Kasumi-1 (cell line): ENCODE data around the gene OPCML.

ENCODE experiments used
- DNase-seq, 2 experiments: peaks; one replicate each; lab custom pipeline; 2025; lab: John Stamatoyannopoulos, UW

Gene OPCML

DNA sequence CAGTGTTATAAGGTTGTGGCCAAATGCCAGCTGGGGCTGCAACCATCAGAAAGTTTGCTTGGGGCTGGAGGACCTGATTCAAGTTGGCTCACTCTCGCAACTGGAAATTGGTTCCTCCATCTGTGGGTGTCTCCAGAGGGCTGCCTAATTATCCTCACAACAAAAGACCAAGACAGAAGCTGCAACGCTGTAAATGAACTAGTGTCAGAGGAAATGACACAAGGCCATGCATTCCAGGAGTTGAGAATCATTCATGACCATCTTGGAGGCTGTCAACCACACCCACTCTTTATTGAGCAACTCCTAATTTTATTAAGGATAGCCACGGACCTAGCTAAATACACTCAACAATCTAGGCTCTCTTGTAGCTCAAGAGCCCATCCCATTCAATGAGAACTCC lies 1060.8 kb downstream of the OPCML start:
- DNase-seq = no peak

DNA sequence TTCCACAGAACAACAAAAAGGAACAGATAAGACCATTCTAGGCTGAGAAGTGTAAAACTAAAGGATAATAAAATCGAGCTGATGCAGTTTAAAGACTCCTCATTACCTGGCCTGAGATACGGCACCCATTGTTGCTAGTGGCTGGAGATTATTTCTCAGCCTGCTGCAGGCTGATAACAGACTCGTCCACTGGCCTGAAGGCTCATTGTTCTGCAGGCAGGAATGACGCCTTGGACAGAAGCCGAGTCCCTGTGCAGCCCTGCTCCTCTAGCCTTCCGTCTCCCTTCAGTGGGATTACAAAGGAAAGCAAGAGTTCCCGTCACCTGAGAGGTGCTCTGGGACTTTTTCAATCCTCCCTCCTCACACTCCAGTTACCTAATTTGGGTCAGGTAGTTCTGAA lies 1065.3 kb downstream of the OPCML start:
- DNase-seq = no peak

DNA sequence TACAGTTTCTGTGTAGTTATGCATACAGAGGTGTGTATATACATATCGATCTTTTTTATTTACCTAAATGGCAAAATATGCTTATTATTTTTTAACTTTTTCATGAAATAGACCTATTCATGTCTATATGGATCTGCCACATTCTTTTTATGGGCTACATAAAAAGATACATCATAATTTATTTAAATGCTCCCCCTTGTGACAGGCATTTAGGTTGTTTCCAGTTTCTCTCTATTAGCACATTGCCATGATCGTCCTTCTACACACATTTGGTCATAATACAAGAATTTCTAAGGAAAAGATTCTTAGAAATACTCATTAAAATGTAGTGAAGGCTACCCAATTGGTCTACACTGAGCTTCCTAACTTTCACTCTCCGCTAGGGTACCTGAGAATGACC lies 1067.4 kb downstream of the OPCML start:
- DNase-seq = no peak

DNA sequence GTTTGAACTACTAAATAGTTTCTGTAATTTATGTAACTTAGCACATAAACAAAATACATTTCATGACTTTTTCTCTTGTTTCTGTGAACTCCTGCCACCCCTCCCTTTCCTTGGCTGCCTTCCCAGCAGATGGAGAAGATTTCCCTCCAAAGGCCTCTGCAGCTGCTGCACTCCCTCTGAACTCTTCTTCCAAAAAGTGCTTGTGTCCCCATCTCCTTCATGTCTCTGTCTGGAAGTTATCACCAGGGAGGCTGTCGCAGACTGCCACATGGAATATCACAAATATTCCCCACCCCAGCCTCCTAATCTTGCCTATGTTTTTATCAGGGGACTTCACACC lies 1068.3 kb downstream of the OPCML start:
- no peak for DNase-seq

DNA sequence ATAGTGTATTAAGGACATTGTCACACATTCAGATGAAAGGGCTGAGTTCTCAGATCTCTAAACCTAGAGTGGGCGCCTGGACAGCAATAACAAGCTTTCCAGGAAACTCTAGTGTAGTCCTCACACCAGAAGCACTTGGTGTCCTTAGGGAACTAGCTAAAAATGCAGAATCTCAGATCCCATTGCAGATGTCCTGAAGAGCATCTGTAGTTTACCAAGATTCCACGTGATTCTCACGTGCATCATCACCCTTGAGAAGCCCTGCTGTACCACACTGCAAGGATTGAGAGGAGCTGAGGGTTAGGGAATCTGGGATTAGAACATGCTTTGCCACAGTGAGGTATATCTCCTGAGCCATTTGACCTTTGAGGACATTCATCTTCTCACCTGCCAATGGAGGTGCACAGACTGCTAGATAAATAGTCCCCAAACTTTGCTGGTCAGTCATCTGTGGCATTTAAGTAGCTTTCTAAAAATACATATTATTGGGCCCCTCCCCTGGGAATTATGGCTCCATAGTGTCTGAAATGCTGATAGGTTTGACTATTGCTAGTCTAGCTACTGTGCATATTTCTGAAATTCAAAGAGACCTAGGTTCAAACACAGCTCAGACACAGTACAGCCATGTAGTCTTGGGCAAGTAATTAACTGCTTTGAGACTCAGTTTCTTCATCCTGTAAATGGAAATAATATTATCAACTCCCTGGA lies 1068.9 kb downstream of the OPCML start:
- DNase-seq = no peak

DNA sequence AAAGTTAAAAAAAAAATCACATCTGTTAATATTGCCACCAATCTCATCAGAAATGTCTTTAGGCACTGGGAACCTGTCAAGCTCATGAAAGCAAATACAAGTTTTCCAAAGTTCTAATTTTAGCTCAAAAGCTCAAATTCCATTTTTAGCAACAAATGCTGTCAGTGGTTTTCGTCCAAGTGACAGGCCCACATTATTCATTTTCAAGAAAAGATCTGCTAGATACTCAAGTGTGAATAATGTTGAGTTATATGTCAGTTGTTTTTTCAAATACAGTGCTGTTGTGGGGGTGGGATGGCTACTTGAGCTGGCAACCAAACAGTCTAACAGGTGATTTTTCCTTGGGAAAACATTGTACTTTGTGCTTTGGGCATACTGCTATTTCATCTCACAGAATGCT lies 1072.6 kb downstream of the OPCML start:
- DNase-seq = no peak

DNA sequence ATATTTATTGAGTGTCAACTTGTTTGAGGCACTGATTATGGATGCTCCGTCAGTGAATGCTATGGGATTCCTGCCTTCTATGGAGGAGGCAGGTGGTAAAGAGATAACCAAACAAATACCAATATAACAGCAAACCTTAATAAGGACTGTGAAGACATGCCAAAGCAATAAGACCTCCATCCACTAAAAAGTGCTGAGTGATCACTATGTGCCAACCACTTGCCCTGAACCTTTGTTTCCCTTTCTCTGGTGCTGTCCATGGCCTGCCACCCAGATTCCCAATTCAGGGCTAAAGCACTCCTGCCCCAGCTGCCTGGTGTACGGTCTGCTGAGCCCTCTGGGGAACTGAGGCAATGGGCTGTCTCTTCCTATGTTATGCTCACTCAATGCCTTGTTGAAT lies 1074.9 kb downstream of the OPCML start:
- no peak for DNase-seq

DNA sequence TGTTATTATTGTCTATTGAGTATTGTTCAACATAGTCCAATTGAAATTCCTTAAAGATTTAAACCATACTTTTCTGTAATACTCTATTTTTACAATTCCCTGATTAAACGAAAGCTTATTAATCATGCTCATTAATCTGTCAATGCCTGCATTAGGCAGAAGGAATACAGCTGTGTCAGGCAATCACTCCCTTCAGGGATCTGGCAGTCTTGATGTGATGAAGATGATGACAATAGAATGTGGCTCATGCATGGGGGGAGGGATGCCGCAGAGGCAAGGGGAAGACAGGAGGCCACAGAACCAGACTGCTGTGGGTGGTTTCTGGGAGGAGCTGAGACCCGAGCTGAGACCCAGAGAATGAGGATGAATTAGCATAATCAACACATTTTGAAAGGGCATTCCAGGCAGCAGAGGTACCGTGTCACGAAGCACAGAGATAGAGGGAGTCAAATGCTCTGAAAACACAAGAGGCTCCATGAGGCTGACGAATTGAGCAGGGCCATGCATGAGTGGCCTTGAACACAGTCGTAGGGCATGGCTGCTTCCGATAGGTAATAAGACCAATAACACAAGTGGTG lies 1075.5 kb downstream of the OPCML start:
- DNase-seq = no peak

DNA sequence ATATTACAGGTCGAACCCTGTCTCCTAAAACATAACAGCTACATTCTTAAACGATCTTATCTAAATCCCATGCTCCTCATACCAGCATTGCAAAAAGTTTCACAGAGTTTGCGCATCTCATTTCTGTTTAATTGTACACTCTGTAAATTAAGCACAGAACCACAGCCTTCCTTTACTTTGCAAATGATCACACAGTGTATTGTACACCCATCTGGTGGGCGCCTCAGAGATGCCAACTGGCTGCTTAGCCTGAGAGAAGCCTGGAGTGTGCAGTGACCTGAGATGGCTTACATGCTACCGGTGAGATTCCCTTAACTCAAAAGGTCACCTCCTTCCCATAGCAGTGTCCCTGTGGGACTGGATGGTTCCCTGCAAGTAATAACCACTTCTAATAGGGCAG lies 1077.3 kb downstream of the OPCML start:
- no peak for DNase-seq

DNA sequence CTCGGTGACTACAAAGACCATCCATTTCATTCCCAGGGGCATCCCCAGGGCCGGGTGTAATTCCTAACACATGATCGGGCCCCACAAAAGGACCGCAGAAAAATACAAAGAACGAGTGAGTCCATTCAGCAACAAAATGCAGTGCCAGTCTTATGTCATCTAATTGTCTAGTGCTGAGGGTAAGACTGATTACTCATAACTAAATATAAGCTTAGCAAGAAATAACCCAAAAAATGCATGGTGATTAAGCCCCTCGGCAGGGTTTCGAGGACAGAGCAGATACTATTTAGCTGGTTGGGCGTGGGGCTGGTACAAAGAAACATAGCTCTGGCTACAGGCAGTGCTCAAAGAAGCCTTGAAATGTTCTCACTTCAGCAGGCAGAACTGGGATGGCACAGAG lies 1078.9 kb downstream of the OPCML start:
- no peak for DNase-seq

DNA sequence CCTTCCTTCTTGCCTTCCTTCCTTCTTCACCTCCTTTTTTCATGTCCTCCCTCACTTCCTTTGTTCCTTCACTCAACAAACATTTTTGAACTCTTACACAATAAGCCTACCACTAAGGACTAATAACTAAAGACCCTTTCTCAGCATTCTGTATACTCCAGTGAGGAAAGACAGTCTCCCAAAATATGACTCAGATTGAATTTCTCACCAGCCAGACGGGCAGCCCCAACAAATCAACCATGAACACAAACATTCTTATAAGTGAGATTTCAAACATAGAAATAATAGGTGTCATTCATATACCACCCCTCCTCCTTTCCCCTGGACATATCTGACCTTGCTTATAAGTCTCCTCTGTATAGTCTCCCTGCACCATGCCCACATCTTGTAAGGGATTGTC lies 1079.7 kb downstream of the OPCML start:
- no peak for DNase-seq

DNA sequence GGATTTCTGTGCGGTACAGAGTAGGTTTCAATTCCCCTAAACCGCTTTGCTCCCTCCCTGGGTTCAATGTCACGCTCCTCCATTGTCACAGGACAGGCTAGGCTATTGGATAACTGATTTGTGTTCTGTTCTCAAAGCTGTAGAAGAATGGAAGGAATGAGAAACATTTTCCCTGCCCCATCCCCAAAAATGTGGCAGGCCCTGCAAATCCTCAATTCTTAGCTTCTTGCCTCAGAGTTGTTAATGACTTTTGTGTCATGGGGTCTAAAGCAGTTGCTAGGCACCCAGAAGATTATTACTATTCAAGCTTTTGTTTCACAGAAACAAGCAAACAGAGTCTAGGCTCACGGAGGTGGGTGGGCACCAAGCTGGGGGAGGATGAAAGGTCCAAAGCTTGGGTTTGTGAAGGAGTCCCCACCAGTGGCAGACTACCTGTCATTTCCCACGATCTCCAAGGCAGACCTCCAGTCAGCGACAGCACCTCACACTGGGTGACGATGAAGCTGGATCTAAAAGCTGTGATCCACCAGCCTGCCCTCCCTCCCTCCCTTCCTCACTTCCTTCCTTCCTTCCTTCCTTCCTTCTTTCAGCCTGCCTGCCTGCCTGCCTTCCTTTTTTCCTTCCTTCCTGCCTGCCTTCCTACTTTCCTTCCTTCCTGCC lies 1080.2 kb downstream of the OPCML start:
- no peak for DNase-seq

DNA sequence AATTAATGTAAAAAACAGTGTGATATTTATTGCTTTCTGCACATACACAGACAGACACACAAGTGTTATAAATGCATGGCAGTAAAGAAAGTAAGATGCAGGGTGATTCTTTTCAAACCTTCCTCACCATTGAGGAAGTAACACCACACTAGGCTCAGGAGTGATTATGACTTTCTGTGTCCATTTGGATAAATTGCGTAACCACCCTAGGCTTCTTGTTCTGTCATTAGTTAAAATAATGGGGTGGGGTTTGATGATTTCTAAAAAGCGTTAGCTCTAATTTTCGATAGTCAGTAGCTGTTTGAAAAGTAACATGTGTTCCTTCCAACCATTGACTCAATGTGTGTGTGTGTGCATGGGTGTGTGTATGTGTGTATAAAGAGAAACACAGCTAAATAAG lies 1081.7 kb downstream of the OPCML start:
- DNase-seq = no peak

DNA sequence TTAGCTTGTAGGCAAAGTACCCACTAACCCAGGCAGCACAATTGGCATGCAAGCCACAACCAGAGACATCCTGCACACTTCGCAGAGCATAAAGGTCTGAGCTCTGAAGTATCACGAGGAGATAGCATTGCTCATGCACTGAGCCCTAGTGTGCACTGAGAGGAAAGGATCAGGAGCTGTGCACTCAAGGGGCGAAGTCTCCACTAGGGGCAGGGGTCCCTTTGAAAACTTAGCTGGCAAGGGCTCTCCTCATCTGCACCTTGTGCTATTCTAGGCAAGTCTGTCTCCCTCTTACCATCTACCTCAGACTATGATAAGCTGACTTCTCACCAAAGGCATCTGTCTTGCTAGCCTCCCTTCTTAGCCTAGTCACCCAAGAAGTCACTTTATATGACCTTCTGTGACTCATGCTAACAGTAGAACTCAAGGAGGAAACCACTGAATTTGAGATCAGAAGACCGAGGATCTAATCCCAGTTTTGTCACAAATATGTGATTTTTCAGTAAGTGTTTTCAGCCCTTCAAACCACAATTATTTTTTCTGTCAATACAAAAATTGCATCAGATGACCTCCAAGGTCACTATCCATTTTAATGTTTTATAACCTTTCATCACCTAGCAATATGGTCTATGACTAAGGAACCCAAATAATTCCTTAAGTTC lies 1083.8 kb downstream of the OPCML start:
- DNase-seq = no peak

DNA sequence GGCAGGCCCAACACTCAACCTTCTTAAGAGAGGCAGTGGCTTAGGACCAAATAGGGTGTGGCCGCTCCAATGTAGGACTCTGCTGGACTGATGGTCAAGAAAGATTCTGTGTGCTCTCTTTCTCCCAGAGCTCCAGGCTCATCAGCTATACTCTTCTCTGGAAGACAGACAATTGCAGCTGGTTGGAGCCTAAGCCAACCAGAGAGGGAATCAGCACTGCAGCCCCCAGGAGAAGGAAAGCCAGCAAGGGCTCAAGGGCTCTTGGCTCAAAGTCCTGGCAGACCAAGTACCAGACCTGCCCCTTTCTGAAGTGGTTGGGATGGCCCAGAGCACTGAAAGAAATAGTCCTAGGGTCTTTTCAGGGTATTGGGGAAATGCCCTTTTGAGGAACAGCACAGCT lies 1084.5 kb downstream of the OPCML start:
- no peak for DNase-seq

DNA sequence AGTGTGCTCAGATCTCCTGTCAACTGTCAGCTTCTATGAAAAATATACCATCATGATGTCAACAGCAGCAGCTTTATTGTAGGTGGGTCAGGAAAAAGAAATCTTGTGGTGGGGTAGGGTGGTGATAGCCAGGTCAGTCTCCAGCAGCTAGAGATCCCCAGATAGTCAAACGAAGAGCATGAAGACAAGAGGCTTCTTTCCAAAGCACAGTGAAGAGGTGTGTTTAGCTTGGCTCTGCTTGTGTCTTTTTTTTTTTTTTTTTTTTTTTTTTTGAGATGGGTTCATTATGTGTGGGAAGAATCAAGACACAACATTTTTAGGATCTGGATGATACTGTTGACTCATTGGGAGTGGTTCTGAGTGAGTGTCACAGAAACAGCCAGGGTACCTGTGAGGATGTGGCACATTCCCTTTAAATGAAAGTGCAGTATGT lies 1086.4 kb downstream of the OPCML start:
- no peak for DNase-seq

DNA sequence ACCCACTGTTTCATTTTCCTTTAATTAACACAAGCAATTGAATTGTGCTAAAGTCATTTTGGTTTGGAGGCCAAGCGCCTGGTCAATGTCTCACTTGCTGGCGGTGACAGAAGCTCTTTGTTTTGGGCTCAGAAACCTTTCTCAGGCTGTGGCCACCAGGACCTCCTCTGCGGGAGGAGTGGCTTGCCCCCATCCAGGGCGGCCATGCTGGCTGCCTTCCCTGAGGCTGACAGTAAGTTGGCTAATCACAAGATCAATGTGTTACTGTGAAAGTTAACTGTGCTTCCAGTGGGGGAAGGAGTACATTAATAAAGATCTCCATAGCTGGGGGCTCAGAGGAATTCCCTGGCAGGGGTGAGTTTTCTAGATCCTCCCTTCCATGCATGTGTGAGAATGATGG lies 1087.4 kb downstream of the OPCML start:
- no peak for DNase-seq

DNA sequence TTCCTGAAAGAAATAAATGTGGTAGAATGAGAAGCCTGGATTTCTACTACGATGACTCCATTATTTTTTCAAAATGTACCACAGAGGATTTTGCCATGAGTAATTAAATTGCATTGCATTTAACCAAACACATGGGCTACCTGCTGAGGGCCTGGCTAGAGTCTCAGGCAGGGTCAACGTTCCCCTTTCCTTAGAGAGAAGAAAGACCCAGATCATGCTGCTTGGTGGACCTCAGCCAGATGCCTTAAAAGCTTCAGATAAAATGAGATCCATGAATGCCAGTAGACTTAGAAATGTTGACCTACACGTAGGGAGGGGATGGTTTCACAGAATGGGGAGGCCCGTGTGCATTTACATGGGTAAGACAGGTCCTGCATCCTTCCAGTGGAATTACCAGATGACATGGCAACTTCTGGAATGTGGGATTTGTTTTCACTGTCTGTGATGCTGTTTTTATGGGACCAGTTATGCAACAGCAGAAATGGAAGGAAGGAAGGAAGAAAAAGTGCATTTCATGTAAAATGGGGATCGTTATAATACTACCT lies 1092.5 kb downstream of the OPCML start:
- no peak for DNase-seq

DNA sequence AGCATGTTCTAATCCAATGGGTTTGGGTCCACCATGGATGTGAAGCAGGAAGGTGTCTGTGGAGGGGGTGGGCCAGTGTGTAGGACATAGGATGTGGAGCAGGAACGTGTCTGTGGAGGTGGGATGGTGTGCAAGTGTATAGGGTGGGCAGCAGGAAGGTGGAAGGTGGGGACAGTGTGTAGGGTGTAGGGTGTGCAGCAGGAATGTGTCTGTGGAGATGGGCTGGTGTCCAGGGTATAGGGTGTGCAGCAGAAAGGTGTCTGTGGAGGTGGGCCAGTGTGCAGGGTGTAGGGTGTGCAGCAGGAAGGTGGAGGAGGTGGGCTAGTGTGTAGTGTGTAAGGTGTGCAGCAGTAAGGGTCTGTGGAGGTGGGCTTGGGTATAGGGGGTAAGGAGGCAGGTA lies 1093.9 kb downstream of the OPCML start:
- DNase-seq = no peak

DNA sequence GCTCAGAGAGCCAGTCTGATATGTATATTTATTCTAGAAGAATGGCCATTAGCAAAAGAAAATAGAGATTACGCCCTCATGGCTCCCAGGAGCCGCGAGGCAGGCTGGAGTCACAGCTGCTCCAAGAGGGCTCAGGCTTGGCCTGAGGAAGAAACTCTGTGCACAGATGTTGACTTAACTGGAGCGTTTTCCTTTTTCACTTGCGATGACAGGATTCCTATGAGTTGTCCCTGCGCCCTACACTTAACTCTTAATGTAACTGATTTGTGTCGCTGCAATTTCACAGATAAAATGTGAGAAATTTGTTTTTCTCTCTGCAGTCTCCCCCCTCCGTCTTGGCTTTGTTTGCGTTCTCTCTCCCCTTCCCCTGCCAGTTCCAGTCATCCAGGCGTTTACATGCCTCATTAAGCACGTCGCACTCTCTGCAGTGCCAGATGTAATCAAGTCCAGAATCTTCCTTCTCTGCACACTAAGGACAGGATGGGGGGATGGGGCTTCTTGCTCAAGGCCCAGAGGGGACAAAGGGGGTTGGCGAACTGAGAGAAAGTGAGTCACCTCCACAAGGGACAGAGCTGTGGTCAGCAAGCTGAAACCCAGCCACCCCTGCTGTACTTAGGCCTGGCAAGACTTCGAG lies 1101.8 kb downstream of the OPCML start:
- DNase-seq = no peak

DNA sequence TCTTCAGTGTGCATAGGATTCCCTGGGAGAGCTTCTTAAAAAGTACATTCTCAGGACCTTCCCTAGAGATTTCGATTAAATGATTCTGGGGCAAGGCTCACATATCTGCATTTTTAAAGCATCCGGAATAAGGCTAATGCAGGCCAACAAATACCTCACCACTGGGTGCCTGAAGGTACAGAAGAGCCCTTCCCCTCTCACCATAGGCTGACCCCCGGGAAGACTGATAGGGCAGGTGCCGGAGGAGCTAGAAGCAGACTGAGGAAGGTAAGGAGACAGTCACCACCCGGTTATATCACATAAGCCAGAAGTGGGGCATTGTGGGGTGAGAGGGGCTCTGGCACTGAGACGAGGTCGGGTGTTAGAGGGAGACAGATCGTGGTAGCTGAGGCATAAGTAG lies 1102.6 kb downstream of the OPCML start:
- no peak for DNase-seq

DNA sequence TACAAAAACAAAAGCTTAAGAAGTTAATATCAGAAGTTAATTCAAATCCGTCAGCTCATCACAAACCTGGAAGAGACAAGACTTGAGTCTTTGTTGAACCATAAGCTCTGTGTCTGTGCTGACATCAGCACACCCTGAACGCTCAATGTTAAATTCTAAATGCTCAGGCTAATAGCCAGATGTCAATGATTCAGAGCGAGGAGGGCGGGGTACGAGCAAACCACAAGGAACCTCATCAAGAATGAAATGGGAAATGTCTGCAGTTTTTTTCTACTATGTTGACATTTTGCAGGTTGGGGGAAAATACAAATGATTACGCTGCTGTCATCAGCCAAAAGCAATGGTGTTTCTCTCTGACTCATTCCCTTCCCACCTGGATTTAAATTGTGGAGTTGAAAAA lies 1104.7 kb downstream of the OPCML start:
- DNase-seq = no peak

DNA sequence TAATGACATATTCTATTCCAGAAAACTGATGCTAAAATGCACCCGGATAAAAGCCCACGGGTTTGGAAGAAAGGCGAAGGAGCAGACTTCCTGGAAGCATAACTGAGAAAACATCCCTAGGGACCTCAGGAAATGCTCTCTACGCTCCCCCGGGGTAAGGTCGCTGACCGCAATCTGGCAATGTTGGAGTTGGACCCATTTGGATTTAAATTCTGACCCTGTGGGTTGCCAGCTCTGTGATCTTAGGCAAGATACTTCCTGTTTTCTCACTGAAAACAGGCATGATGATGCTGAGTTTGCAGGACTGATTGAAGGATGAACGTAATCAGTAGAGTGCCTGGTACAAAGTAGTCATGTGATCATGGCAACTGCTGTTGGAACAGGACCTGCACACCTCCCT lies 1107.9 kb downstream of the OPCML start:
- DNase-seq = no peak
